Stimulated activated naive CD4-positive, alpha-beta T cell treated with Interleukin-2 at 50 U/mL for 16 hours (primary cell): ENCODE measurements around the gene MAST4.

ENCODE experiments used
- DNase-seq: peaks from one replicate; lab custom pipeline; 2025; lab: John Stamatoyannopoulos, UW

MAST4 gene

GRCh38 chr5:66909364-66909763 lies 313.2 kb downstream of the MAST4 start:
- no peak for DNase-seq

GRCh38 chr5:66912787-66913186 lies 316.6 kb downstream of the MAST4 start:
- no peak for DNase-seq

DNA sequence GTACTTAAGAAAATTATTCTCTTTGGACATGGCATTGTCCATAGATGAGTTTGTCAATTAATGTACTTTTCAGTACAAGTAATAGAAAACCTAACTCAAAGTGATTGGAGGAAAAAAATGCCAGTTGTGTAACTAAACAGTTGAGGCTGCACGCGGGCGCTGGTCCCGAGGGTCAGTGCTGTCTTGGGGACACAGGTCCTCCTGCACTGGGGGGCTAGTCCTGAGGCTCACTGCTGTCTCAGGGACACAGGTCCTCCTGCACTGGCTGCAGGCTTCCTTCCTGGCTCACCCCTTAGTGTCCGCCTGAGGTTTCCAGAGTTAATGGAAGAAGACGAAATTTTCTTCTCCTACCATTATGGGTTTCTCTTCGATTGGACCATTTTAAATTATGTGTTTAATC lies 319.3 kb downstream of the MAST4 start:
- no peak for DNase-seq

DNA sequence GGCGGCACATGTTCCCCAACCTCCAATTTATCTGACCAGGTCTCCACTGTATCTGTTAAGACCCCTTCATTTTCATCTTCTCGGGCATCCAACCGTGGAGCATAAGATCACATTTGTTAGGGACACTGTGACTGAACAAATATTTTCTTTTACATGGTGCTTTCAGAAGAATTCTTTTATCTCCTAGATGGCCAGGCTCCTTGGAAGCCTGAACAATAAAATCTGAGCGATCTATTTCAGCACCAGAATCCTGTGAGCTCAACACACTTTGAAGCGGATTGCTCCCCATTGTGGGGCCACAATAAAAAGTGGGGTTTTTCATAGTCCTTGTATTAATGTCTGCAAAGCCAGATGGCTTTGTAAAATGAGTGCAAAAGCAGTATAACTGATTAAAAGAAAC lies 326.7 kb downstream of the MAST4 start:
- DNase-seq, result no peak

DNA sequence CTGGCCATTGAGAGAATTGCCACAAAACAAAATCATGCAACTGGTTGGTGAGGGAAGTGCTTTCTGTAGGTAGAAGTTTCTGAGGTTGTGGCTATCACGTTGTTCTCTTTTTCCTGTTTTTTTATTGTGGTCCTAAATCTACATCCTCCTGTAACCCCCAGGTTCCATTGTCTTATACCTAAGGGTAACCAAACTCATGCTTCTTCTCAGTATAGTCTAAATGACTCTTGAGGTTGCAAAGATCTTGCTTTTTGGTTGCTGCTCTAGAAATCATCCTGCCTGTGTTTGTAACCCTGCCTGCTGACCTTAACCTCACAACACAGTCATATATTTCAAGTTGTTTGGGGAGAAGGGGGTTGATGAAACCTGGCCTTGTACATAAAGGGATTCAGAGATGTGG lies 327.3 kb downstream of the MAST4 start:
- no peak for DNase-seq

- no peak for DNase-seq
These were observed 327.7 kb downstream of the MAST4 start for GRCh38 chr5:66923922-66924321.

DNA sequence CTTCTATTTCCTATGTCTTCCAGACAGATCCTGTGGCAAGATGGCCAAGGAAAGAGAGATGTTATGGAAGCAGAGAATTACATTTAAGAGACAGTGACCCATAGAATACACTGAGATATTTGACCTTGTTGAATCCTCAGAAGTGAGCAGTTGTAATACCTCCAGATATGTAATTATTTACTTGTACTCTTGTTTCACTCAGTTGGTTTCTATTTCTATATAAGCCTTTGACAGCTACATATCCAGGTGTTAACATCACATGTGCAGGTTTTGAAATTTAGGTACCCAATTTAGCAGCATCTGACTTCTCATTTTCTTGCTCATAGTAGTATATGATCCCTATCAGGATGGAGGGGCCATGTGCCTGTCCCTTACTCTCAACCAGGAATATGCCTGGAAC lies 330.9 kb downstream of the MAST4 start:
- DNase-seq, result no peak

- DNase-seq, result no peak
These were observed 333.1 kb downstream of the MAST4 start for GRCh38 chr5:66929281-66929680.

DNA sequence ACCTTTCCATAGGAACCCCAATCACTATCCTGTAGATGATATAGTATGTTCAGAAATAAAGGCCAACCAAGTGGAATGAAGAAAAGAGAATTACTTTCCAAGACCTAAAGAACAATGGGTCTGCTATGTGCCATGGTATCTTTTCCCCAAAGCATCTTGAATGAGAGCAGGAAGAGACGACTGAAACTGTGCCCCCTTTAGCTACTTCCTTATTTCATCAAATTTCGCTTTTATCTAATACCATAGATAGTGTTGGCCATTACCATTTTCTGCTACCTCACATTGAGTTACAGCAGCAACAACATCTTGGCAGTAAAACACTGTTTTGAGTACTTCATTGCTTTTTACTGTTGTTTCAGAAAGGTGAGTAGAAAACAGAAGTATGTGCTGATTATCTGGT lies 333.8 kb downstream of the MAST4 start:
- no peak for DNase-seq

GRCh38 chr5:66931651-66932050 lies 335.5 kb downstream of the MAST4 start:
- DNase-seq, result no peak

- no peak for DNase-seq
These were observed 336.3 kb downstream of the MAST4 start for GRCh38 chr5:66932457-66932856.

DNA sequence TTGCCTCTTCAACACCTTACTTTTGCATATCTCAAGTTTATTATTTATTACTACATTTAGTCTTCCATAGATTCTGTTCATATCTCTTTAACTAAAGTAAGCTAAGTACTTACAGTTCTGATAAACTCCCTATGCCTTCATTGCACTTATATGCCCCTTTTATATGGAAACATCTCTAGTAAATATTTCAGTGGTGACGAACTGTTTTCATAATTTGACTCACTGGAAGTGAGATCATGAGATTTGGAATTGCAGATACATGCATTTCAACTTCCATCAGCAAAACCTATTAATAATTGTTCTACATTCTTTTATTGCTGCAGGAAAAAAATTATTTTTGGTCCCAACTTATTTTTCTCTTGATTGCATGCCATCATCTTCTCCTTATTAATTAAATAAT lies 336.9 kb downstream of the MAST4 start:
- no peak for DNase-seq

- no peak for DNase-seq
These were observed 342.9 kb downstream of the MAST4 start for GRCh38 chr5:66939094-66939493.

DNA sequence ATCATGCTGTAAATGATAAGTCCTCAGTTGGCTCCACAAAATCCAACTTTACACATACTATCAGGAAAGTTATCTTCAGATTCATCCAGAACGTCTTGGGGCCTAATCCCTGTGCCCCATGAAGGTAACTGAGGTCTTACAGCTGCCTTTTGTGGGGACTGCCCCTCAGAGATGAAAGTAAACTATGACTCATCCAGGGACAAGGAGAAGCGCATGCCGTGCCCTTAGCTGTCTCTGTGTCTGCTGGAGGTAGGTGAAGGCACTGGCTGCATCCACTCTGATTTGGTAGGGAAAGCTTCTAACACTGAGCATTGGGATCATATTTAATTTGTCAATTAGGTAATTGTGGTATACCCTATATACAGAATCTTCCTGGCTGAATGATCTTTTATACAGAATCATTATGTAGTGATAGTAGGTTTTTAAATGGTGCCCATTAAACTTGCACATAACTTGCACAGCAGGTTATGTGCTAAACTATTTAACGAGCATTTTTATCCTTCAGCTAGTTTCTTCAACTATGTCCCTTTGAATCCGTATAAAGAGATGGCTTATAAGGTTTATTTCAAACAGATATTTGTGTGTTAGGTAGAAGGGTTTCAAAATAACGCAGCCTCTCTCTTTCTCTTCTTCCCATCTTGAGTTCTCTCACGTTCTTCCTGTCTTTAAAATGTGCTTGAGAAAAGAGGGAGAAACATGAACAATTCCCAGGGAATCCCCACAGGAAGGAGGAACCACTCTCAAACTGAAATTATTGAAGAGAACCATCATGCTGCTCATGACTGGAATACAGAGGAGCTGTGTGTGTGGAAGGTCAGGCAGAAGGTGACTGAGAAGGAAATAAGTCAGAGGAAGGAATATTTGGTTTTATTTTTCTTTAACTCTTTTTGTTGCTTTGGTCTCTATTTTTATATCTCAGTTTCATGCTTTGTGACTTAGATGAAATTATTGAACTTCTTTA lies 349.5 kb downstream of the MAST4 start:
- peak; percentile 7 for DNase-seq

GRCh38 chr5:66947458-66947857 lies 351.3 kb downstream of the MAST4 start:
- no peak for DNase-seq

GRCh38 chr5:66949066-66949465 lies 352.9 kb downstream of the MAST4 start:
- no peak for DNase-seq

GRCh38 chr5:66952153-66952552 lies 356.0 kb downstream of the MAST4 start:
- DNase-seq, result no peak

GRCh38 chr5:66956439-66956838 lies 360.2 kb downstream of the MAST4 start:
- no peak for DNase-seq

GRCh38 chr5:66958201-66958979 lies 362.2 kb downstream of the MAST4 start:
- DNase-seq, result no peak

DNA sequence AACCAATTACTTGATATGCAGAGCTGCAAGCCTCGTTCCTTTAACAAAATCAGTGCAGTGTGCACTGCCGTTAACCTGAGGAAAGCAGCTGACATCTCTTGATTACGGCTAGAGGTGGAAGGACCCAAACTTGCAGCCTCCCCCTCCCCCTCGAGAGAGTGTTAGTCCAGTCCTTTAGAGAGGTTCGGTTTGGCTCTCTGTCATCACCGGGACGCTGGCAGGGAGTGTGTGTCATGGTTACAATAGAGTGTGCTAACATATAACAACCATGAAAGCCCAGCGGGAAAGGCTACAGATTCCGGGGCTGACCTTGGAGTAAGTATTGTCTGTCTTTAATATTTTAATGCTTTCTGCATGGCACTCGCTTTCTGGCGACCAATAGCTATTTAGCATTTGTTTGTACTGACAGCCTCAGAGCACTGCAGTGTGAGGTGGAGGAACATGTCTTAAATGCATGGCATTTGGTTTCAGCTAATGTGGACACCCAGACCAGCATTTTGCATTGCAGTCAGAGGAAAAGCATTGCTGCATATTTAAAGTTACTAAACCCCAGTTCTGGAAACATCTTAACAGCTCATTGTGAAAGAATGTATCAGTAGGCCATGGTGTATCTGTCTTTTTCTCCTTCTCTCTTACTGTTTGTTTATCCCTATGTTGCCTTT lies 362.9 kb downstream of the MAST4 start:
- DNase-seq, result no peak

DNA sequence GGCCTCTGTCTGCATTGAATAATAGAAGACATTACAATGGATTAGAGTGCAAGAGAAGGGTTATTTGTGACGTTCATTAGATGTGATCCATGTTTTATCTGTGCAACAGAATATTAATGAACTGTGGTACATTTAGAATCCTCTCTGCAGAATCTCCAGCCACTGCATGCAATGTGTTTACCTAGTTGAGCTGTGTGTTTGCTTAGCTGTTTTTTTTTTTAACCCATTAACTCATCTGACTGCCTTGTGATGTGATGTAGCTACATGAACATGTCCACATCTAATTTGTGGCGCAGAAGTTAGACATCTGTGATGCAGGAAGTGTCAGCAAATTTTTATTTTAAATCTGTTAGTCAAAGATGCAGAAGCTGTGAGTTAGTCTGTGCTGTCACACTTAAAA lies 363.5 kb downstream of the MAST4 start:
- DNase-seq, result no peak

GRCh38 chr5:66960369-66961137 lies 364.4 kb downstream of the MAST4 start:
- no peak for DNase-seq
